ENCODE measurements around the gene UPF2. TPM values are rescaled to one million over a fixed set of nuclear protein-coding genes. Genes with fewer than 3 reads are reported as not detected.

UPF2 gene
- total RNA-seq, 6 experiments from 2014 or later, result 8.7 to 12.6 (median 9.8) TPM

DNA sequence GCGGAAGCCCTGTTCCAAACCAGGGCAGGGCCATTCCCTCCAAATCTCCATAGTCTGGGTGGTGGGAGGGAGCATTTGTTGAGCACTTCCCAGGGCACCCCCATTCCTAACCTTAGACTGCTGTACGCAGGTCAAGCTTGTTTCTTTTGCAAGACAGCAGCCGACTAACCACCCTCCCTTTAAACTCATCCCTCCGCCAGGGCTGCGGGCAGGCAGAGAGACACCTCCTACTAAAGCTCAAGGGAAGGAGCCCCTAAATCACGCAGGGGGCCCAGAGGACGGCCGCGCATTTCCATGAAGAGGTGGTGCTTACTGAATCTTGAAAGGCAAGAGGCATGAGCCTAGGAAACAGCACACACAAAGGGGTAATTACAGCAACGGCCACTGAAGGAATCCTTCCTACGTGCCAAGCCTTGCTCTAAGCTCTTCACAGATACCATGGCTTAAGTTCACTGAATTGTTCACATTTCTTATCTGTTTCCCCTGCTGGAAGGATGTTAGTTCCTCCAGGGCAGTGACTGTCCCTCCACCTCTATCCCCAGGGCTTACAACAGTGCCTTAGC lies 129.4 kb downstream of the UPF2 start:
- ATAC-seq (no peak), DNase-seq (no peak)
- intact Hi-C loops (cut with DNase I), result no loop called here
- H3K27ac ChIP-seq, result no peak overlapping the region
- no peaks in the 10 kb centered on the region for H3K27me3 ChIP-seq
- H3K9me3 ChIP-seq, result no peaks in the 10 kb centered on the region
- no peaks in the 10 kb centered on the region for H3K4me1 ChIP-seq
- no peaks in the 10 kb centered on the region for H3K36me3 ChIP-seq
- 43% methylated on average over 4 of the region's 11 CpGs for WGBS (ENCODE audit: insufficient coverage, low coverage, low lambda C conversion rate, missing lambda C conversion rate)
- no peak overlapping the region for H3K4me3 ChIP-seq
- TF ChIP-seq CTCF (IDR thresholded peaks at IDR 0.05) (no peak), POLR2A (IDR thresholded peaks at IDR 0.05) (no peak)

DNA sequence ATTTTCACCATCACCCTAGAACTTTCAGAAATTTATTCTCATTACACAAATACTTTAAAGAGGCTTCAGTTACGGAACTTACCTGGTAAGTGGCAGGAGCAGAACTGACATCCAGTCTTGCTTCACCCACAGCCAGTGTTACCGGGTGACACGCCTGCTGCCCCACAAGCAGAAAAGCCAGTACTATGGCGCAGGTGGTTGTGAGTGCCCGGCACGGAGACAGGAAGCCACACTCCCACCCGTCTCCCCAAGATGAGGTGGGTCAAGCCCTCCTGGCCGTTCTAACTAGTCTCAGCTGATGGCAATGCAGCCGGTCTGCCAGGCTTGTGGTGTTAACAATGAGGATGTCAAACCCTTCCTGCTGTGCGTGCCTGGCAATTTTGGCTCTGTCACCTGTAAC lies 132.5 kb downstream of the UPF2 start:
- H3K9me3 ChIP-seq, result no peaks in the 10 kb centered on the region
- peak in 1 of 3 donors; percentile 34 for DNase-seq
- TF ChIP-seq POLR2A (IDR thresholded peaks at IDR 0.05), result no peak
- no peak for TF ChIP-seq CTCF (IDR thresholded peaks at IDR 0.05)

GRCh38 chr10:11909618-11910017 lies 133.0 kb downstream of the UPF2 start:
- ATAC-seq, result no peak
- DNase-seq, result peak in 1 of 3 donors; percentile 33
- WGBS (ENCODE audit: insufficient coverage, low coverage, low lambda C conversion rate, missing lambda C conversion rate), result 67% methylated on average over 1 of the region's 10 CpGs

More for the DNA sequence above, 132.5 kb downstream of the UPF2 start:
- 88% methylated on average over 6 of the region's 10 CpGs for WGBS (ENCODE audit: insufficient coverage, low coverage, low lambda C conversion rate, missing lambda C conversion rate)
- H3K27me3 ChIP-seq, result no peaks in the 10 kb centered on the region
- no peaks in the 10 kb centered on the region for H3K4me1 ChIP-seq
- H3K27ac ChIP-seq, result no peak overlapping the region
- intact Hi-C loops (cut with DNase I), result no loop called here
- ATAC-seq, result no peak
- no peaks in the 10 kb centered on the region for H3K36me3 ChIP-seq
- H3K4me3 ChIP-seq, result no peak overlapping the region

GRCh38 chr10:11908991-11909390 lies 133.6 kb downstream of the UPF2 start:
- H3K27ac ChIP-seq, result no peak overlapping the region
- TF ChIP-seq CTCF (IDR thresholded peaks at IDR 0.05) (no peak), POLR2A (IDR thresholded peaks at IDR 0.05) (no peak)
- DNase-seq, result peak in 1 of 3 donors; percentile 27
- H3K36me3 ChIP-seq, result no peaks in the 10 kb centered on the region
- no peak overlapping the region for H3K4me3 ChIP-seq
- no peaks in the 10 kb centered on the region for H3K9me3 ChIP-seq
- ATAC-seq, result no peak
- intact Hi-C loops (cut with DNase I), result no loop called here
- no peaks in the 10 kb centered on the region for H3K4me1 ChIP-seq
- no peaks in the 10 kb centered on the region for H3K27me3 ChIP-seq
- WGBS (ENCODE audit: insufficient coverage, low coverage, low lambda C conversion rate, missing lambda C conversion rate), result 97% methylated on average over 11 of the region's 11 CpGs

More at GRCh38 chr10:11909618-11910017, 133.0 kb downstream of the UPF2 start:
- Histone ChIP-seq H3K4me1 (no peaks in the 10 kb centered on the region), H3K4me3 (no peak overlapping the region), H3K9me3 (no peaks in the 10 kb centered on the region), H3K27me3 (no peaks in the 10 kb centered on the region), H3K27ac (no peak overlapping the region), H3K36me3 (no peaks in the 10 kb centered on the region)
- intact Hi-C loops (cut with DNase I), result no loop called here
- TF ChIP-seq CTCF (IDR thresholded peaks at IDR 0.05) (no peak), POLR2A (IDR thresholded peaks at IDR 0.05) (no peak)
